Chondrocyte (in vitro differentiated cells): ENCODE data around the gene LRFN5. TPM values are rescaled to one million over a fixed set of nuclear protein-coding genes. Genes with fewer than 3 reads are reported as not detected.
"Not testable (repeated sequence)": the region's sequence is repeated elsewhere in the genome, so short reads cannot be mapped to it uniquely, and the experiment has no call there.

Source experiments
- DNase-seq: peaks from one replicate; pipeline ENCODE4 v3.0.0; 2021; ENCODE audit warnings: mixed read lengths, low spot score
- H3K27ac Mint-ChIP-seq: one replicate; pipeline ENCODE4 v1.8.0; 2021; ENCODE audit warnings: mild to moderate bottlenecking, moderate library complexity, mixed read lengths; ENCODE audit not compliant: unreplicated experiment
- H3K27me3 Mint-ChIP-seq: 2 replicates; pipeline ENCODE4 v1.8.0; 2021; ENCODE audit warnings: low read depth, mixed read lengths
- H3K36me3 Mint-ChIP-seq: 2 replicates; pipeline ENCODE4 v1.8.0; 2021; ENCODE audit warnings: low read depth, mixed read lengths
- H3K4me1 Mint-ChIP-seq: 2 replicates; pipeline ENCODE4 v1.8.0; 2021; ENCODE audit warnings: low read depth, mild to moderate bottlenecking, mixed read lengths
- H3K4me3 Mint-ChIP-seq: one replicate; pipeline ENCODE4 v1.8.0; 2021; ENCODE audit warnings: mild to moderate bottlenecking, moderate library complexity, mixed read lengths; ENCODE audit not compliant: unreplicated experiment
- H3K9me3 Mint-ChIP-seq: 2 replicates; pipeline ENCODE4 v1.8.0; 2021; ENCODE audit warnings: low read depth, mixed read lengths
- total RNA-seq: library from RNA; stranded (reverse); gene quantifications from 3 replicates; pipeline ENCODE4 v1.2.1, GENCODE V29; 2021
- TF ChIP-seq, protein P1 (sequence below): fragments of 200-600 bp; sonication (generic); IDR thresholded peaks from 2 replicates; pipeline ENCODE4 v1.5.0; 2021; ENCODE audit warnings: antibody characterized with exemption, mild to moderate bottlenecking, moderate library complexity

Gene LRFN5
- total RNA-seq, 1 donor from 2014 or later, result not detected

DNA sequence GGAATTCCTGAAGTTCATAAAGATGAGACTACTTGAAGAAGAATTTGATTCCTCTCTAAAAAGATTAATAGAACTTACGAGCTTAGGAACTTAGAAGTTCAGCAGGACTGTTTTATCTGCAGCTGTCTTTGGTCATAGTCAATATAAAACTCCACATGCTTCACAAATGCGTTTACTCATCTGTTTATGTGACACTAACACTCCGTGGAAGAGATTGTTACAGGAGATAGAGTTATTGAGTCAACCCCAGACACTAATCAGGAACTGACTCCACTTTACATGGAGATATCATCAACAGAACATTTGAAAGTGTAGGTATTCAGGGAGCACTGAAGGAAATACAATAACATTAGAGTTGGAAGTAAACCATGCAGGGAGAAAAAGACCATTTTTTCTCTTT lies 92.8 kb downstream of the LRFN5 start:
- Mint-ChIP-seq H3K36me3 (no peaks in the 10 kb centered on the region), H3K4me1 (no peaks in the 10 kb centered on the region), H3K27me3 (peaks cover 2% of the 10 kb centered on the region), H3K27ac (no peak overlapping the region), H3K9me3 (peaks cover 2% of the 10 kb centered on the region), H3K4me3 (no peak overlapping the region)
- DNase-seq, result no peak
- TF ChIP-seq, protein P1, sequence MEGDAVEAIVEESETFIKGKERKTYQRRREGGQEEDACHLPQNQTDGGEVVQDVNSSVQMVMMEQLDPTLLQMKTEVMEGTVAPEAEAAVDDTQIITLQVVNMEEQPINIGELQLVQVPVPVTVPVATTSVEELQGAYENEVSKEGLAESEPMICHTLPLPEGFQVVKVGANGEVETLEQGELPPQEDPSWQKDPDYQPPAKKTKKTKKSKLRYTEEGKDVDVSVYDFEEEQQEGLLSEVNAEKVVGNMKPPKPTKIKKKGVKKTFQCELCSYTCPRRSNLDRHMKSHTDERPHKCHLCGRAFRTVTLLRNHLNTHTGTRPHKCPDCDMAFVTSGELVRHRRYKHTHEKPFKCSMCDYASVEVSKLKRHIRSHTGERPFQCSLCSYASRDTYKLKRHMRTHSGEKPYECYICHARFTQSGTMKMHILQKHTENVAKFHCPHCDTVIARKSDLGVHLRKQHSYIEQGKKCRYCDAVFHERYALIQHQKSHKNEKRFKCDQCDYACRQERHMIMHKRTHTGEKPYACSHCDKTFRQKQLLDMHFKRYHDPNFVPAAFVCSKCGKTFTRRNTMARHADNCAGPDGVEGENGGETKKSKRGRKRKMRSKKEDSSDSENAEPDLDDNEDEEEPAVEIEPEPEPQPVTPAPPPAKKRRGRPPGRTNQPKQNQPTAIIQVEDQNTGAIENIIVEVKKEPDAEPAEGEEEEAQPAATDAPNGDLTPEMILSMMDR, result no peak

GRCh38 chr14:41718477-41719166 lies 111.9 kb downstream of the LRFN5 start:
- Mint-ChIP-seq H3K4me3 (no peak overlapping the region), H3K27me3 (no peaks in the 10 kb centered on the region), H3K36me3 (no peaks in the 10 kb centered on the region), H3K9me3 (peaks cover 3% of the 10 kb centered on the region), H3K4me1 (no peaks in the 10 kb centered on the region), H3K27ac (no peak overlapping the region)
- TF ChIP-seq, protein P1, result no peak
- DNase-seq, result no peak

GRCh38 chr14:41739203-41739602 lies 132.5 kb downstream of the LRFN5 start:
- no peak for DNase-seq
- Mint-ChIP-seq H3K27me3 (no peaks in the 10 kb centered on the region), H3K4me1 (no peaks in the 10 kb centered on the region), H3K9me3 (peaks cover 25% of the 10 kb centered on the region), H3K36me3 (no peaks in the 10 kb centered on the region), H3K27ac (no peak overlapping the region), H3K4me3 (no peak overlapping the region)
- TF ChIP-seq, protein P1, result no peak

DNA sequence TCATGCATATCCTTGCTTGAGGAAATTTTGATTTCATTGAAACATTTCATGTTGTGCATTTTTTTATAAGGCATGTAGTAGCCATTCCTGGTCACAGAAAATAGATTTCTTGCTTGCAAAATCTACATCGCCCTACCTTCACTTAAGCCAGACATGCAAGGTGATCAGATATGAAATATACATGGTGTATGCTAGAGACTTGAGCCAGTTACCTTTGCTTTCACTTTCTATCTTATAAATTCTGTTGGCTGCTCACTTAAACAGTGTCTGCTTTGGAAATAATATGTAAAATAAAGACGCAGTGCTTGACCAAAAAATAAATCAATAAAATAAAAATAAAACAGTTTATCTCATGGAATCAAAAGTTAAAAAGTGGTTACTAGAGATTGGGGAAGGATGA lies 136.5 kb downstream of the LRFN5 start:
- Mint-ChIP-seq H3K4me3 (no peak overlapping the region), H3K36me3 (no peaks in the 10 kb centered on the region), H3K27ac (no peak overlapping the region), H3K9me3 (peaks cover 8% of the 10 kb centered on the region), H3K4me1 (no peaks in the 10 kb centered on the region), H3K27me3 (peaks cover 2% of the 10 kb centered on the region)
- TF ChIP-seq, protein P1, result no peak
- DNase-seq, result no peak

DNA sequence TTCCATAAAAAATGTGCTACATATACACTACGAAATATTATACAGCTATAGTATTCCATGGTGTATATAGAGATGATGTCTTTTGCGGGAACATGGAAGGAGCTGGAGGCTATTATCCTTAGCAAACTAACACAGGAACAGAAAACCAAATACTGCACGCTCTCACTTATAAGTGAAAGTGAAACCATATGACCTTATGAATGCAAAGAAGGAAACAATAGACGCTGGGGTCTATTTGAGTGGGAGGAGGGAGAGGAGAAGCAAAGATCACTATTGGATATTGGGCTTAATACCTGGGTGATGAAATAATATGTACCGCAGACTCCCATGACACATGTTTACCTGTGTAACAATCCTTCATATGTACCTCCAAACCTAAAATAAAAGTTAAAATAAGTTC lies 142.8 kb downstream of the LRFN5 start:
- DNase-seq, result no peak
- H3K27ac Mint-ChIP-seq, result no peak overlapping the region
- peaks cover 3% of the 10 kb centered on the region for H3K4me1 Mint-ChIP-seq
- H3K4me3 Mint-ChIP-seq, result no peak overlapping the region
- peaks cover 2% of the 10 kb centered on the region for H3K27me3 Mint-ChIP-seq
- H3K9me3 Mint-ChIP-seq, result peaks cover 1% of the 10 kb centered on the region
- H3K36me3 Mint-ChIP-seq, result no peaks in the 10 kb centered on the region
- TF ChIP-seq, protein P1, result no peak

DNA sequence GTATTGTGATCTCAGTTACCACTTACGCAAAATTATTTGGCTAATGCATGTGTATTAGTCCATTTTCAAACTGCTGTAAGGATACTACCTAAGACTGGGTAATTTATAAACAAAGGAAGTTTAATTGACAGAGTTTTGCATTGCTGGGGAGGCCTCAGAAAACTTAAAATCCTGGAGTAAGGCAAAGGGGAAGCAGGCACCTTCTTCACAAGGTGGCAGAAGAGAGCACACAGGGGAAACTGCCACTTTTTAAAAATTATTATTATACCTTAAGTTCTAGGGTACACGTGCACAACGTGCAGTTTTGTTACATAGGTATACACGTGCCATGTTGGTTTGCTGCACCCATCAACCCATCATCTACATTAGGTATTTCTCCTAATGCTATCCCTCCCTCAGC lies 143.9 kb downstream of the LRFN5 start:
- not testable (repeated sequence) for H3K27ac Mint-ChIP-seq, H3K36me3 Mint-ChIP-seq, H3K4me3 Mint-ChIP-seq, H3K9me3 Mint-ChIP-seq, H3K27me3 Mint-ChIP-seq, H3K4me1 Mint-ChIP-seq, DNase-seq
